NCI-H82 treated with DMSO at 0.1 percent for 48 hours (cell line): ENCODE results near the gene LIMK2.
"Not testable (repeated sequence)": the region's sequence is repeated elsewhere in the genome, so short reads cannot be mapped to it uniquely, and the experiment has no call there.

ENCODE experiments used
- DNase-seq: peaks from one replicate; lab custom pipeline; 2025; ENCODE audit not compliant: unreplicated experiment; lab: John Stamatoyannopoulos, UW

Gene LIMK2

GRCh38 chr22:31288496-31289240 is 76.6 kb downstream of the LIMK2 start:
- no peak for DNase-seq

GRCh38 chr22:31289344-31289743 is 77.2 kb downstream of the LIMK2 start:
- no peak for DNase-seq

- peak; percentile 61 for DNase-seq
These were observed 78.7 kb downstream of the LIMK2 start for GRCh38 chr22:31290494-31291471.

- no peak for DNase-seq
These were observed 79.6 kb downstream of the LIMK2 start for GRCh38 chr22:31291481-31292235.

GRCh38 chr22:31292236-31292989 is 80.3 kb downstream of the LIMK2 start, which contains the start of gene PIK3IP1:
PIK3IP1 (minus strand) TSS chr22:31292488; CDS start chr22:31292344, 144 bp downstream.
- peak; percentile 47 for DNase-seq

- no peak for DNase-seq
These were observed 83.3 kb downstream of the LIMK2 start for GRCh38 chr22:31295360-31295759.

GRCh38 chr22:31295831-31296657 is 83.9 kb downstream of the LIMK2 start:
- no peak for DNase-seq

- DNase-seq: no peak
These were observed 88.8 kb downstream of the LIMK2 start for GRCh38 chr22:31300896-31301295.

GRCh38 chr22:31302006-31302405 is 89.9 kb downstream of the LIMK2 start:
- no peak for DNase-seq

GRCh38 chr22:31302537-31302936 is 90.4 kb downstream of the LIMK2 start:
- DNase-seq: no peak

GRCh38 chr22:31305194-31305593 is 93.1 kb downstream of the LIMK2 start:
- DNase-seq: no peak

- no peak for DNase-seq
These were observed 96.1 kb downstream of the LIMK2 start for GRCh38 chr22:31308181-31308580.

- DNase-seq: no peak
These were observed 101.5 kb downstream of the LIMK2 start for GRCh38 chr22:31313366-31314147.

- not testable (repeated sequence) for DNase-seq
These were observed 102.1 kb downstream of the LIMK2 start for GRCh38 chr22:31314220-31314619.

- DNase-seq: no peak
These were observed 109.3 kb downstream of the LIMK2 start for GRCh38 chr22:31321421-31321820.

GRCh38 chr22:31323578-31324550 is 111.8 kb downstream of the LIMK2 start:
- no peak for DNase-seq

- DNase-seq: no peak
These were observed 114.8 kb downstream of the LIMK2 start for GRCh38 chr22:31326877-31327276.
